HL-60 (cell line): Measurements from ENCODE around the gene RNU6-9.

Experiments
- DNase-seq, 2 experiments: peaks; one replicate each; pipeline ENCODE4 v3.0.0-alpha.2; 2010 to 2020; ENCODE audit warnings: low read depth in 1 of 2, low spot score in 1 of 2
- H3K27ac ChIP-seq: fragments of 250-450 bp; sonication (Bioruptor Pico); replicated peaks from 2 replicates; pipeline ENCODE4 v1.5.1; 2020; ENCODE audit warnings: mild to moderate bottlenecking, moderate library complexity
- H3K27me3 ChIP-seq: fragments of 250-450 bp; sonication (Bioruptor Pico); 2 replicates; pipeline ENCODE4 v1.5.1; 2021; ENCODE audit warnings: mild to moderate bottlenecking, moderate library complexity; ENCODE audit not compliant: insufficient read depth, poor library complexity, severe bottlenecking
- H3K4me3 ChIP-seq: replicated peaks from 2 replicates; pipeline ENCODE4 v1.5.1; 2011; ENCODE audit warnings: mild to moderate bottlenecking, control low read depth, low read length; ENCODE audit not compliant: insufficient read depth
- GABPA ChIP-seq: IDR thresholded peaks from 2 replicates; pipeline ENCODE4 v1.6.1; 2012; ENCODE audit warnings: low read depth
- POLR2AphosphoS5 ChIP-seq: IDR thresholded peaks from 2 replicates; pipeline ENCODE4 v1.6.1; 2012; ENCODE audit warnings: low read depth
- SPI1 ChIP-seq: IDR thresholded peaks from 2 replicates; pipeline ENCODE4 v1.6.1; 2012; ENCODE audit warnings: low read depth, mild to moderate bottlenecking, borderline replicate concordance
- TF ChIP-seq, protein P1 (sequence below): IDR thresholded peaks from one replicate; pipeline ENCODE4 v1.5.1; 2011; ENCODE audit warnings: low read length, control low read depth, inconsistent platforms; ENCODE audit not compliant: insufficient read depth
- TF ChIP-seq, protein P2 (sequence below): IDR thresholded peaks from 2 replicates; pipeline ENCODE4 v1.6.1; 2012; ENCODE audit warnings: low read depth; ENCODE audit not compliant: insufficient replicate concordance

Gene RNU6-9

DNA sequence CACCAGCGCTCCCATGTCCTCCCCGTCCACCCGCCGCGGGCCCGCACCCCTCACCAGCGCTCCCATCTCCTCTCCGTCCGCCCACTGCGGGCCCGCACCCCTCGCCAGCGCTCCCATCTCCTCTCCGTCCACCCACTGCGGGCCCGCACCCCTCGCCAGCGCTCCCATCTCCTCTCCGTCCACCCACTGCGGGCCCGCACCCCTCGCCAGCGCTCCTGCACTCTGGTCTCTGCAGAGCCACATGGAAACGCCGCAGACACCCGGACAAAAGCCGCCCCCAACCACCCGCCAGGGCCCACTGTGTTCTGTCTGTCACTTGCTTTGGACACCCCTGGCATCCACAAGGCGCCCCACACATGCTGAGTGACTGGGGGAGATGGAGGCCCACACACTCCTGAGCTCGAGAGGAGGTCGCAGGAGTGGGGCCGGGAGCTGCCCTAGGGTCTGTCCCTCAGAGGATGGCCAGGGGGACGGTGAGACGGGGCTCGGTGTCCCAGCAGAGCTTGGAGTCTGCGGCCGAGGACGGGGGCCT is 26.4 kb upstream of the RNU6-9 start:
- Histone ChIP-seq H3K27ac (no peak overlapping the region), H3K27me3 (no peaks in the 10 kb centered on the region), H3K4me3 (no peak overlapping the region)
- TF ChIP-seq POLR2AphosphoS5 (no peak; the same call in 1 of the 2 replicates), GABPA (no peak), SPI1 (no peak)
- TF ChIP-seq, protein P1, sequence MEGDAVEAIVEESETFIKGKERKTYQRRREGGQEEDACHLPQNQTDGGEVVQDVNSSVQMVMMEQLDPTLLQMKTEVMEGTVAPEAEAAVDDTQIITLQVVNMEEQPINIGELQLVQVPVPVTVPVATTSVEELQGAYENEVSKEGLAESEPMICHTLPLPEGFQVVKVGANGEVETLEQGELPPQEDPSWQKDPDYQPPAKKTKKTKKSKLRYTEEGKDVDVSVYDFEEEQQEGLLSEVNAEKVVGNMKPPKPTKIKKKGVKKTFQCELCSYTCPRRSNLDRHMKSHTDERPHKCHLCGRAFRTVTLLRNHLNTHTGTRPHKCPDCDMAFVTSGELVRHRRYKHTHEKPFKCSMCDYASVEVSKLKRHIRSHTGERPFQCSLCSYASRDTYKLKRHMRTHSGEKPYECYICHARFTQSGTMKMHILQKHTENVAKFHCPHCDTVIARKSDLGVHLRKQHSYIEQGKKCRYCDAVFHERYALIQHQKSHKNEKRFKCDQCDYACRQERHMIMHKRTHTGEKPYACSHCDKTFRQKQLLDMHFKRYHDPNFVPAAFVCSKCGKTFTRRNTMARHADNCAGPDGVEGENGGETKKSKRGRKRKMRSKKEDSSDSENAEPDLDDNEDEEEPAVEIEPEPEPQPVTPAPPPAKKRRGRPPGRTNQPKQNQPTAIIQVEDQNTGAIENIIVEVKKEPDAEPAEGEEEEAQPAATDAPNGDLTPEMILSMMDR, result no peak
- TF ChIP-seq, protein P2, sequence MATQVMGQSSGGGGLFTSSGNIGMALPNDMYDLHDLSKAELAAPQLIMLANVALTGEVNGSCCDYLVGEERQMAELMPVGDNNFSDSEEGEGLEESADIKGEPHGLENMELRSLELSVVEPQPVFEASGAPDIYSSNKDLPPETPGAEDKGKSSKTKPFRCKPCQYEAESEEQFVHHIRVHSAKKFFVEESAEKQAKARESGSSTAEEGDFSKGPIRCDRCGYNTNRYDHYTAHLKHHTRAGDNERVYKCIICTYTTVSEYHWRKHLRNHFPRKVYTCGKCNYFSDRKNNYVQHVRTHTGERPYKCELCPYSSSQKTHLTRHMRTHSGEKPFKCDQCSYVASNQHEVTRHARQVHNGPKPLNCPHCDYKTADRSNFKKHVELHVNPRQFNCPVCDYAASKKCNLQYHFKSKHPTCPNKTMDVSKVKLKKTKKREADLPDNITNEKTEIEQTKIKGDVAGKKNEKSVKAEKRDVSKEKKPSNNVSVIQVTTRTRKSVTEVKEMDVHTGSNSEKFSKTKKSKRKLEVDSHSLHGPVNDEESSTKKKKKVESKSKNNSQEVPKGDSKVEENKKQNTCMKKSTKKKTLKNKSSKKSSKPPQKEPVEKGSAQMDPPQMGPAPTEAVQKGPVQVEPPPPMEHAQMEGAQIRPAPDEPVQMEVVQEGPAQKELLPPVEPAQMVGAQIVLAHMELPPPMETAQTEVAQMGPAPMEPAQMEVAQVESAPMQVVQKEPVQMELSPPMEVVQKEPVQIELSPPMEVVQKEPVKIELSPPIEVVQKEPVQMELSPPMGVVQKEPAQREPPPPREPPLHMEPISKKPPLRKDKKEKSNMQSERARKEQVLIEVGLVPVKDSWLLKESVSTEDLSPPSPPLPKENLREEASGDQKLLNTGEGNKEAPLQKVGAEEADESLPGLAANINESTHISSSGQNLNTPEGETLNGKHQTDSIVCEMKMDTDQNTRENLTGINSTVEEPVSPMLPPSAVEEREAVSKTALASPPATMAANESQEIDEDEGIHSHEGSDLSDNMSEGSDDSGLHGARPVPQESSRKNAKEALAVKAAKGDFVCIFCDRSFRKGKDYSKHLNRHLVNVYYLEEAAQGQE, result no peak
- DNase-seq, result no peak

DNA sequence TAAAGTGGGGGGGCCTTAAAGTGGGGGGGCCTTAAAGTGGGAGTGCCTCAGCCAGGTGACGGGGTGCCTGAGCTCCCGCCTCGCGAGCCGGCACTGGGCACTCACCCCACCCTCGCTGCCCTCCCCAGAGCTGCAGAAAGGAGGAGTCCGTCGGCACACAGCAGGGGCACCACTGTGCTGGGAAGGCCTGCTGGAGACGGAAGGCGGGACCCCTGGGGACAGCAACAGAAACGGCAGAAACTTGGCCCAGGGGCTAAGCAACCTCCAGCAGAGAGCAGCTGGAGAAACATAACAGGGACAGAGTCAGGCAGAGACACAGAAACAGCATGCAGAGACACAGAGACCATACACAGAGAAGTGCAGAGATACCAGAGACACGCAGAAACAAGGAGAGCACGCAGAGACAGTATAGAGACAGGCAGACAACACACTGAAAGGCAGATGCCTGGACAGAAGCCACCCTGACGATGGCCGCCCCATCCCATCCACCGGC is 25.9 kb upstream of the RNU6-9 start:
- H3K27ac ChIP-seq, result no peak overlapping the region

DNA sequence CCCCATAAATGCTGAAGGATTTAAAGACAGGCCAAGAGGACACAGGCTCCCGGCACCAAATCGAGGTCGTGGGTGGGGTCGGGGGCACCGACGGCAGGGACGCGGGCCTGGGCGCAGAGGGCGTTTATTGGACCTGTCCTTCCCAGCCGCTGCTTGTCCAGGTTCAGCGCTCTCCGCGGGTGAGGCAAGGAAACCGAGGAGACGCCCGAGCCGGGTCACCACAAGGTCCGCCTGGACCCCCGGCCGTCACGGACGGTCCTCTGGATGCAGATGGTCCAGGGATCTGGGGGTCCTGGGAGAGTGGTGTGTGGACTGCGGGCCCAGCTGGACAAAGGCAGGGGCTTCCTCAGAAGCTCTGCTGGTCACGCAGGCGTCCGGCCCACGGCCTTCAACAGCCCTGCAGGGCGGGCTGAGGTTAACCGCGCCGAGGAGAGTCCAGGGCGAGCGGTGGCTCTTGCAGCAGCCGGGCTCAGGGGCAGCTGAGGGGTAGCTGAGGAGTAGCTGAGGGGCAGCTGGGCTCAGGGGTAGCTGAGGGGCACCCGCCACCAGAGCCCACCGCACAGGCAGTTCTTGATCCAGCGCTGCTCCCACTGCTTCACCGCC is 25.3 kb upstream of the RNU6-9 start:
- no peak overlapping the region for H3K4me3 ChIP-seq
- no peaks in the 10 kb centered on the region for H3K27me3 ChIP-seq
- no peak for DNase-seq
- H3K27ac ChIP-seq, result no peak overlapping the region
- TF ChIP-seq, protein P1, result no peak
- TF ChIP-seq GABPA (no peak), POLR2AphosphoS5 (no peak; the same call in 1 of the 2 replicates)
- TF ChIP-seq, protein P2, result no peak

More for the DNA sequence above, 25.9 kb upstream of the RNU6-9 start:
- TF ChIP-seq, protein P1, result no peak
- TF ChIP-seq, protein P2, result no peak
- TF ChIP-seq POLR2AphosphoS5 (no peak; the same call in 1 of the 2 replicates), SPI1 (no peak), GABPA (no peak)
- Histone ChIP-seq H3K4me3 (no peak overlapping the region), H3K27me3 (no peaks in the 10 kb centered on the region)
- no peak for DNase-seq
